Measurements from ENCODE around the gene CXCL17. TPM values are rescaled to one million over a fixed set of nuclear protein-coding genes. Genes with fewer than 3 reads are reported as not detected.

CXCL17 gene
- total and polyA plus RNA-seq, 2 experiments from 2014 or later: 4.4 to 16.7 TPM

DNA sequence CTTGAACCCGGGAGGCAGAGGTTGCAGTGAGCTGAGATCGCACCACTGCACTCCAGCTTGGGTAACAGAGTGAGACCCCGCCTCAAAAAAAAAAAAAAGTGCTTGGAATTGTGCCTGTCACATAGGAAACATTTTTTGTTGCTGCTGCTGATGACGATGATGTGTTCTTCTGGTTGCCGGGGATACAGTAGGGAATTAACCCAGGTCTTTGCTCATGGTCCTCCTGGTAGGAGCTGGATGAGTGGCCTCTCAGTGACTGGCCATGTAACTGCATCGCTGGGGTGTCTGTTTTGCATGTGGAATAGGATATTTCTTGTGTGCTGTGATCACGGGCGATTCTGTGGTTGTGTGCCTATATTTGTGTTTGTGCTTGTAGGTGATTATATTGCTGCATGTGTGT is 48.0 kb downstream of the CXCL17 start:
- peaks cover 21% of the 10 kb centered on the region for H3K27me3 ChIP-seq
- no peak overlapping the region for H3K4me2 ChIP-seq
- no peaks in the 10 kb centered on the region for H3K36me3 ChIP-seq (replicated peaks; ENCODE audit: insufficient read depth, low read depth)
- H3K4me1 ChIP-seq (ENCODE audit: insufficient read depth): peaks cover 12% of the 10 kb centered on the region
- peaks cover 7% of the 10 kb centered on the region for H3K79me2 ChIP-seq
- no peak overlapping the region for H3K27ac ChIP-seq
- DNase-seq (ENCODE audit: low spot score): no peak
- no peak overlapping the region for H2AFZ ChIP-seq
- TF ChIP-seq EZH2phosphoT487 (IDR thresholded peaks at IDR 0.05; ENCODE audit: low read depth, severe bottlenecking, unreplicated experiment) (no peak), EZH2 (IDR thresholded peaks at IDR 0.05; ENCODE audit: borderline replicate concordance) (no peak)
- H3K9me2 ChIP-seq (replicated peaks; ENCODE audit: insufficient read depth): no peaks in the 10 kb centered on the region
- H4K20me1 ChIP-seq (ENCODE audit: insufficient read depth, poor library complexity, severe bottlenecking): no peaks in the 10 kb centered on the region
- WGBS (ENCODE audit: low lambda C conversion rate, missing lambda C conversion rate): 94% methylated on average over 8 of the region's 8 CpGs
- H3K9me3 ChIP-seq (ENCODE audit: low read depth): no peaks in the 10 kb centered on the region
- no peak overlapping the region for H3K4me3 ChIP-seq

DNA sequence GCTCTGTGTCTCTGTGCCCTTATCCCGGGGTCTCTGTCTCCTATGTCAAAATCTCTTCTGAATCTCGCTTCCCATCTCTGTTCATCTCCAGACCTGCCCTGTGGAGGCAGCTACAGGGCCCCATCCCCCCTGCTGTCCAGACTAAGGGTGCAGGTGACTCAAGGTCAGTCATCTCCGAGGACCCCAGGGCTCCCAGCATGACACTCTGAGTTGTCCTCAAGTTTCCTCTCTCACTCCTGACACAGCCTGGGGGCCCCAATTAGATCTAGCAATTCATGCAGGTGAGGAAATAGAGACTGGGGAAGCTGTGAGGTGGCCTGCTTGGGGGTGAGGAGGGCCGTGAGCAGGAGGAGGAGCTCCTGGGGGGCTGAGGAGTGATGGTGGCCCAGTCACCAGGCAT is 50.6 kb downstream of the CXCL17 start:
- H3K36me3 ChIP-seq (replicated peaks; ENCODE audit: insufficient read depth, low read depth): no peaks in the 10 kb centered on the region
- no peaks in the 10 kb centered on the region for H3K79me2 ChIP-seq
- H3K27ac ChIP-seq: no peak overlapping the region
- WGBS (ENCODE audit: low lambda C conversion rate, missing lambda C conversion rate): 68% methylated on average over 4 of the region's 4 CpGs
- no peaks in the 10 kb centered on the region for H3K9me3 ChIP-seq (ENCODE audit: low read depth)
- no peak overlapping the region for H2AFZ ChIP-seq
- H3K27me3 ChIP-seq: peaks cover 26% of the 10 kb centered on the region
- no peak overlapping the region for H3K4me3 ChIP-seq
- H3K4me1 ChIP-seq (ENCODE audit: insufficient read depth): peaks cover 5% of the 10 kb centered on the region
- TF ChIP-seq EZH2phosphoT487 (IDR thresholded peaks at IDR 0.05; ENCODE audit: low read depth, severe bottlenecking, unreplicated experiment): no peak
- DNase-seq (ENCODE audit: low spot score): no peak
- H3K9me2 ChIP-seq (replicated peaks; ENCODE audit: insufficient read depth): no peaks in the 10 kb centered on the region
- H3K4me2 ChIP-seq: no peak overlapping the region
- no peaks in the 10 kb centered on the region for H4K20me1 ChIP-seq (ENCODE audit: insufficient read depth, poor library complexity, severe bottlenecking)

DNA sequence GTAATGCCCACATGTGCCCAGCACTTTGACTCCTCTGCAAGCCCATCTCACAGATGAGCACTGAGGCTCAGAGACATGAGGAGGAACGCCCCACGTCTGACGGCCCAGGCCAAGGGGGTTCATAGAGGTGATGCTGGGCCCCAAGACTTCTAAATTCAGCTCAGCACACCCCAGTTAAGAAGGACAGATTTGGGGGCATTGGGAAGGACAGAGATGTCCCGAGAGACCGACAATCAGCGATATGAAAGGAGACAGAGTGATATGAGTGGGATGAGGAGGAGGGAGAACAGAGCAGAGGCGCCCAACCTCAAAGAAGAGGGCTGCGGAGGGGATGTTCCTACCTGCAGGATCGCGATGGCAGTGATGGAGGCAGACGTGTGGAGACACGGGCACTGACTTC is 52.8 kb downstream of the CXCL17 start, which contains the start of gene CNFN:
Gene CNFN, minus strand, starts transcription at position 399 of the 400 bp plus-strand sequence. CDS start 1,260 bp downstream, outside the sequence.
- DNase-seq (ENCODE audit: low spot score): no peak
- Histone ChIP-seq H3K9me3 (ENCODE audit: low read depth) (no peaks in the 10 kb centered on the region), H3K36me3 (replicated peaks; ENCODE audit: insufficient read depth, low read depth) (no peaks in the 10 kb centered on the region), H3K27ac (no peak within 1 kb of the TSS), H3K9me2 (replicated peaks; ENCODE audit: insufficient read depth) (no peaks in the 10 kb centered on the region), H3K4me1 (ENCODE audit: insufficient read depth) (no peaks in the 10 kb centered on the region), H3K79me2 (no peaks in the 10 kb centered on the region), H3K4me2 (no peak within 1 kb of the TSS), H3K4me3 (no peak within 1 kb of the TSS), H3K27me3 (peaks cover 26% of the 10 kb centered on the region), H2AFZ (no peak within 1 kb of the TSS), H4K20me1 (ENCODE audit: insufficient read depth, poor library complexity, severe bottlenecking) (no peaks in the 10 kb centered on the region)
- TF ChIP-seq, protein P1, sequence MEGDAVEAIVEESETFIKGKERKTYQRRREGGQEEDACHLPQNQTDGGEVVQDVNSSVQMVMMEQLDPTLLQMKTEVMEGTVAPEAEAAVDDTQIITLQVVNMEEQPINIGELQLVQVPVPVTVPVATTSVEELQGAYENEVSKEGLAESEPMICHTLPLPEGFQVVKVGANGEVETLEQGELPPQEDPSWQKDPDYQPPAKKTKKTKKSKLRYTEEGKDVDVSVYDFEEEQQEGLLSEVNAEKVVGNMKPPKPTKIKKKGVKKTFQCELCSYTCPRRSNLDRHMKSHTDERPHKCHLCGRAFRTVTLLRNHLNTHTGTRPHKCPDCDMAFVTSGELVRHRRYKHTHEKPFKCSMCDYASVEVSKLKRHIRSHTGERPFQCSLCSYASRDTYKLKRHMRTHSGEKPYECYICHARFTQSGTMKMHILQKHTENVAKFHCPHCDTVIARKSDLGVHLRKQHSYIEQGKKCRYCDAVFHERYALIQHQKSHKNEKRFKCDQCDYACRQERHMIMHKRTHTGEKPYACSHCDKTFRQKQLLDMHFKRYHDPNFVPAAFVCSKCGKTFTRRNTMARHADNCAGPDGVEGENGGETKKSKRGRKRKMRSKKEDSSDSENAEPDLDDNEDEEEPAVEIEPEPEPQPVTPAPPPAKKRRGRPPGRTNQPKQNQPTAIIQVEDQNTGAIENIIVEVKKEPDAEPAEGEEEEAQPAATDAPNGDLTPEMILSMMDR (IDR thresholded peaks at IDR 0.05; ENCODE audit: poor library complexity): no peak
- TF ChIP-seq EZH2phosphoT487 (IDR thresholded peaks at IDR 0.05; ENCODE audit: low read depth, severe bottlenecking, unreplicated experiment): no peak
- TF ChIP-seq EZH2 (IDR thresholded peaks at IDR 0.05; ENCODE audit: borderline replicate concordance): no peak
- 71% methylated on average over 12 of the region's 12 CpGs for WGBS (ENCODE audit: low lambda C conversion rate, missing lambda C conversion rate)

DNA sequence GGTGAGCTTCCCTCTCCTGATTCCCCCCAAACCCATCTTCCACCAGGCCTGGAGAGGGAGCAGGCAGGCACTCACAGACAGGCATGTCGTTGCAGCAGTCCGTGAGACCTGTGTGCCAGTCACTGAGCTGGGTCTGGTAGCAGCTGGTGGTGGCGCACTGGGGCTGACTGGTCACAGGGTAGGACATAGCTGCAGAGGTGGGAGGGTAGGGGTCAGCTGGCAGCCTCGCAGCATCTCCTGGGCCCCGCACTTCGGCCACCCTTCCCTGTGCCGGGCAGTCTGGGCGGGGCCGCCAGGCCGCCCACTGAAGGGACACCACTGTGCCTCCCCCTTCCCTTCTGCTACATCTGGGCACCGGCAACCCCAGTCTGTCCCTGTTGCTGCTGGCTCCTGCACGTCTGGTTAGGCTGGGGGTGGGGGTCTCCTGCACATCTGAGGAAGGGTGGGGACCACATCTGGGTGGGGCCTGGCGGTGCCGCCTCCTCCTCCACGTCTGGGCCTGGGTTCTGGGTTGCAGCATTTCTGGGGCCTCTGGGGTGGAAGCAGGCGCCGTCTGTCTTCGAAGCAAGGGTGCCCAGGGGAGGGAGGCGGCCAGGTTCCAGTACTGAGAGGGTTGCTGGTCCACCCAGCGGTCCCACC is 53.8 kb downstream of the CXCL17 start:
- no peak overlapping the region for H3K27ac ChIP-seq
- H2AFZ ChIP-seq: no peak overlapping the region
- DNase-seq (ENCODE audit: low spot score): no peak
- H3K79me2 ChIP-seq: no peaks in the 10 kb centered on the region
- H3K4me1 ChIP-seq (ENCODE audit: insufficient read depth): no peaks in the 10 kb centered on the region
- no peaks in the 10 kb centered on the region for H3K9me2 ChIP-seq (replicated peaks; ENCODE audit: insufficient read depth)
- H3K27me3 ChIP-seq: peaks cover 26% of the 10 kb centered on the region
- whole genome bisulfite sequencing (ENCODE audit: low lambda C conversion rate, missing lambda C conversion rate): 88% methylated on average over 17 of the region's 20 CpGs
- TF ChIP-seq EZH2phosphoT487 (IDR thresholded peaks at IDR 0.05; ENCODE audit: low read depth, severe bottlenecking, unreplicated experiment) (no peak), EZH2 (IDR thresholded peaks at IDR 0.05; ENCODE audit: borderline replicate concordance) (no peak)
- TF ChIP-seq, protein P1 (IDR thresholded peaks at IDR 0.05; ENCODE audit: poor library complexity): no peak
- H3K9me3 ChIP-seq (ENCODE audit: low read depth): no peaks in the 10 kb centered on the region
- no peak overlapping the region for H3K4me2 ChIP-seq
- no peaks in the 10 kb centered on the region for H4K20me1 ChIP-seq (ENCODE audit: insufficient read depth, poor library complexity, severe bottlenecking)
- no peaks in the 10 kb centered on the region for H3K36me3 ChIP-seq (replicated peaks; ENCODE audit: insufficient read depth, low read depth)
- H3K4me3 ChIP-seq: no peak overlapping the region
